Lung (tissue), 13 donors: ENCODE results near the gene PLCH1. TPM values are rescaled to one million over a fixed set of nuclear protein-coding genes. Genes with fewer than 3 reads are reported as not detected.

Experiments
- ATAC-seq: fragments of 200-7000 bp; cut with Tn5 transposase; one replicate; pipeline ENCODE4 v1.9.1; 2020; ENCODE audit warnings: moderate number of reproducible peaks; ENCODE audit not compliant: insufficient read depth, low FRiP score
- DNase-seq, 3 donors: peaks; one replicate each; pipeline ENCODE4 v3.0.0-alpha.2; 2013 to 2017
- H3K27ac ChIP-seq, 2 donors: one replicate each; pipeline ENCODE4 v1.5.1; 2013; ENCODE audit warnings: mild to moderate bottlenecking in 2 of 2, moderate library complexity in 2 of 2, control low read depth in 1 of 2, inconsistent platforms in 1 of 2, low read depth in 1 of 2, low read length in 1 of 2
- H3K27me3 ChIP-seq, 3 donors: one replicate each; pipeline ENCODE4 v1.5.1; 2013; ENCODE audit warnings: low read length in 2 of 3; ENCODE audit not compliant: control insufficient read depth in 3 of 3, insufficient read depth in 3 of 3
- H3K36me3 ChIP-seq, 4 donors: one replicate each; pipeline ENCODE4 v1.5.1; 2013; ENCODE audit warnings: low read length in 4 of 4, mild to moderate bottlenecking in 1 of 4, moderate library complexity in 1 of 4; ENCODE audit not compliant: control insufficient read depth in 4 of 4, insufficient read depth in 4 of 4
- H3K4me1 ChIP-seq, 5 donors: one replicate each; pipeline ENCODE4 v1.5.1; 2013; ENCODE audit warnings: low read length in 5 of 5, mild to moderate bottlenecking in 2 of 5, moderate library complexity in 1 of 5; ENCODE audit not compliant: control insufficient read depth in 5 of 5, insufficient read depth in 5 of 5
- H3K4me3 ChIP-seq: one replicate; pipeline ENCODE4 v1.5.1; 2013; ENCODE audit warnings: mild to moderate bottlenecking, control low read depth, moderate library complexity
- H3K9ac ChIP-seq, 2 donors: one replicate each; pipeline ENCODE4 v1.5.1; 2013; ENCODE audit warnings: low read length in 2 of 2, control low read depth in 1 of 2; ENCODE audit not compliant: insufficient read depth in 1 of 2
- H3K9me3 ChIP-seq, 4 donors: one replicate each; pipeline ENCODE4 v1.5.1; 2013; ENCODE audit warnings: low read length in 3 of 4, mild to moderate bottlenecking in 1 of 4, moderate library complexity in 1 of 4; ENCODE audit not compliant: control insufficient read depth in 4 of 4, insufficient read depth in 3 of 4
- CTCF ChIP-seq: IDR thresholded peaks from 2 replicates; pipeline ENCODE4 v1.5.1; 2012; ENCODE audit warnings: mild to moderate bottlenecking; ENCODE audit errors: control extremely low read depth, extremely low read depth
- WGBS, 2 donors: extraction: QIAGEN DNeasy Blood & Tissue Kit; methylation state at CpG; one replicate each; pipeline ENCODE4 v1.1.7; 2013; 5-methylcytosine and 5-hydroxymethylcytosine counted together
- polyA plus RNA-seq, 2 donors: library from polyadenylated mRNA; stranded (reverse); fragments of 200-250 nt; gene quantifications; one replicate each; pipeline ENCODE4 v1.2.1, GENCODE V29; 2013
- small RNA-seq: library from RNA; depleted of rRNA; stranded (forward); fragments of <200 nt; gene quantifications from one replicate; pipeline ENCODE3, GENCODE V24; 2014; ENCODE audit warnings: low replicate concordance
- total RNA-seq, 2 donors: library from RNA; depleted of rRNA in 1 of 2; stranded (reverse); fragments of >200 nt in 1 of 2; gene quantifications; one replicate each; pipeline ENCODE4 v1.2.1, GENCODE V29; 2014 to 2021
- donor health status: control.
- donor health status: control.
- donor health status: Bipolar disorder and iron deficiency.
- donor health status: healthy.
- donor health status: DM: yes; HTN: yes; CAD: no.

PLCH1 gene
- total and polyA plus RNA-seq, 4 donors: 2.5 to 22.8 (median 9.1) TPM

GRCh38 chr3:155327430-155327829 lies 417.4 kb downstream of the PLCH1 start:
- no peaks in the 10 kb centered on the region for H3K9me3 ChIP-seq
- WGBS, 2 donors: 93 to 97% methylated on average over 1 of the region's 1 CpG

GRCh38 chr3:155326901-155327300 lies 418.0 kb downstream of the PLCH1 start:
- no peak for TF ChIP-seq CTCF
- Histone ChIP-seq H3K9me3 (no peaks in the 10 kb centered on the region), H3K36me3 (no peaks in the 10 kb centered on the region), H3K4me3 (no peak overlapping the region), H3K27me3 (no peaks in the 10 kb centered on the region), H3K27ac (no peak overlapping the region), H3K9ac (no peak overlapping the region), H3K4me1 (peaks cover 0 to 4% (median 0%) of the 10 kb centered on the region in 5 donors)
- no peak for ATAC-seq
- no peak for DNase-seq
- 44 to 66% methylated on average over 4 of the region's 4 CpGs for WGBS, 2 donors

More at GRCh38 chr3:155327430-155327829, 417.4 kb downstream of the PLCH1 start:
- Histone ChIP-seq H3K4me3 (no peak overlapping the region), H3K36me3 (no peaks in the 10 kb centered on the region), H3K9ac (no peak overlapping the region), H3K27ac (no peak overlapping the region), H3K27me3 (no peaks in the 10 kb centered on the region), H3K4me1 (no peaks in the 10 kb centered on the region)
- TF ChIP-seq CTCF: no peak
- DNase-seq (no peak), ATAC-seq (no peak)

GRCh38 chr3:155326244-155326643 lies 418.6 kb downstream of the PLCH1 start:
- 56 to 73% methylated on average over 5 of the region's 5 CpGs for WGBS, 2 donors
- peaks cover 0 to 4% (median 0%) of the 10 kb centered on the region in 5 donors for H3K4me1 ChIP-seq
- no peak for ATAC-seq
- no peak for DNase-seq
- H3K27ac ChIP-seq: no peak overlapping the region
- H3K36me3 ChIP-seq: no peaks in the 10 kb centered on the region
- H3K9ac ChIP-seq: no peak overlapping the region
- no peaks in the 10 kb centered on the region for H3K9me3 ChIP-seq
- H3K27me3 ChIP-seq: no peaks in the 10 kb centered on the region
- no peak overlapping the region for H3K4me3 ChIP-seq
- TF ChIP-seq CTCF: no peak

Small RNAs within 50 kb of the gene (small RNA-seq; reads per million reads assigned to genes)
- not detected for gene AC108729.3
- not detected for gene RN7SL715P

Other genes starting within 250 kb of the PLCH1 start
- 1 to 10 TPM; 2.3 to 4.9 TPM for gene C3orf33, start 61.2 kb upstream of the PLCH1 start, total RNA-seq
- gene C3orf33, start 61.2 kb upstream of the PLCH1 start, polyA plus RNA-seq: 1 to 10 TPM; 2.6 TPM
- gene SLC33A1, start 109.4 kb upstream of the PLCH1 start, total RNA-seq: 10 to 100 TPM; 37.3 to 40.2 TPM
- 10 to 100 TPM; 12.0 to 21.6 TPM for gene SLC33A1, start 109.4 kb upstream of the PLCH1 start, polyA plus RNA-seq
- gene GMPS, start 125.6 kb upstream of the PLCH1 start, total RNA-seq: 10 to 100 TPM; 25.1 to 38.1 TPM
- gene GMPS, start 125.6 kb upstream of the PLCH1 start, polyA plus RNA-seq: 10 to 100 TPM; 17.0 to 18.8 TPM